HepG2 (cell line): ENCODE measurements around the gene ITGAE. TPM values are rescaled to one million over a fixed set of nuclear protein-coding genes. Genes with fewer than 3 reads are reported as not detected.

Source experiments
- ATAC-seq: fragments of 200-7000 bp; cut with Tn5 transposase; 3 replicates; pipeline ENCODE4 v1.9.1; 2020; ENCODE audit warnings: mild to moderate bottlenecking, moderate library complexity
- BruUV-seq: library from RNA; stranded (reverse); fragments of 400-500 nt; replicated peaks from 2 replicates; lab custom pipeline; 2021; lab: Mats Ljungman, UMichigan
- CTCF ChIA-PET: fragments of 300-600 bp; formaldehyde crosslinking; extraction: SDS; loops from one replicate; lab custom pipeline; 2021; ENCODE audit warnings: low total read pairs, inconsistent platforms, low intra/inter-chr PET ratio; lab: Yijun Ruan, JAX
- POLR2A ChIA-PET: fragments of 350-600 bp; sonication (Branson Sonifier 250); formaldehyde crosslinking; loops from one replicate; lab custom pipeline; 2020; ENCODE audit warnings: antibody characterized with exemption, inconsistent platforms; lab: Yijun Ruan, JAX
- DNase-seq: peaks from one replicate; pipeline ENCODE4 v3.0.0-alpha.2; 2015; ENCODE audit warnings: low spot score
- FAIRE-seq: peaks from 3 replicates; lab custom pipeline; 2011; peaks lifted over from hg19 to GRCh38; lab: Jason Lieb, UNC
- H2AFZ ChIP-seq: one replicate; pipeline ENCODE4 v1.6.1; 2011; ENCODE audit warnings: low read length, inconsistent platforms
- H3K27ac ChIP-seq: fragments of 300-600 bp; 3 replicates; pipeline ENCODE4 v1.8.0; 2011; ENCODE audit warnings: mixed run types, mild to moderate bottlenecking, mixed read lengths, low read length, inconsistent platforms; ENCODE audit not compliant: insufficient read depth; ENCODE audit errors: extremely low read length
- H3K27me3 ChIP-seq, 2 experiments: fragments of 200-600 bp in 1 of 2; 2 replicates in 1 of 2; 3 replicates in 1 of 2; pipeline versions ENCODE4 v1.6.0 to v1.8.0; 2011; ENCODE audit warnings: low read length in 2 of 2, mild to moderate bottlenecking in 2 of 2, moderate library complexity in 2 of 2, inconsistent platforms in 1 of 2; ENCODE audit not compliant: insufficient read depth in 2 of 2, control insufficient read depth in 1 of 2
- H3K36me3 ChIP-seq, 2 experiments: fragments of 200-600 bp in 1 of 2; replicated peaks in 1 of 2; 2 replicates in 1 of 2; 3 replicates in 1 of 2; pipeline versions ENCODE4 v1.5.1 to v1.8.0; 2011; ENCODE audit warnings: low read length in 2 of 2, inconsistent platforms in 1 of 2; ENCODE audit not compliant: insufficient read depth in 2 of 2, control insufficient read depth in 1 of 2
- H3K4me1 ChIP-seq: 2 replicates; pipeline ENCODE4 v1.5.1; 2012; ENCODE audit warnings: low read length, inconsistent platforms; ENCODE audit not compliant: insufficient read depth
- H3K4me2 ChIP-seq: 2 replicates; pipeline ENCODE4 v1.6.0; 2011; ENCODE audit warnings: low read depth, low read length, inconsistent platforms
- H3K4me3 ChIP-seq, 3 experiments: fragments of 200-600 bp in 1 of 3; sonication (generic), shearing (Covaris generic) in 1 of 3; replicated peaks in 1 of 3; 2 replicates each; pipeline ENCODE4 v1.5.1; 2011 to 2016; ENCODE audit warnings: low read length in 3 of 3, inconsistent platforms in 2 of 3, low read depth in 2 of 3, mild to moderate bottlenecking in 2 of 3, control low read depth in 1 of 3, mixed read lengths in 1 of 3; ENCODE audit not compliant: insufficient read depth in 1 of 3
- H3K79me2 ChIP-seq: one replicate; pipeline ENCODE4 v1.6.1; 2011; ENCODE audit warnings: low read length, inconsistent platforms; ENCODE audit not compliant: insufficient read depth
- H3K9ac ChIP-seq: 2 replicates; pipeline ENCODE4 v1.6.0; 2011; ENCODE audit warnings: mild to moderate bottlenecking, low read depth, low read length, inconsistent platforms; ENCODE audit not compliant: insufficient read depth
- H3K9me3 ChIP-seq: 2 replicates; pipeline ENCODE4 v1.5.1; 2012; ENCODE audit warnings: mild to moderate bottlenecking, low read length
- H4K20me1 ChIP-seq: 2 replicates; pipeline ENCODE4 v1.6.0; 2011; ENCODE audit warnings: inconsistent platforms, mild to moderate bottlenecking, low read length, moderate library complexity; ENCODE audit not compliant: insufficient read depth
- CEBPG ChIP-seq: IDR thresholded peaks from 2 replicates; pipeline ENCODE4 v1.6.1; 2016
- MLLT10 ChIP-seq: sonication (generic); formaldehyde crosslinking; IDR thresholded peaks from 2 replicates; pipeline ENCODE4 v1.4.0; 2020; ENCODE audit warnings: missing genetic modification reagents
- NR3C1 ChIP-seq: sonication (generic); formaldehyde crosslinking; IDR thresholded peaks from 2 replicates; pipeline ENCODE4 v1.4.0; 2020; ENCODE audit warnings: missing genetic modification reagents
- PTBP1 ChIP-seq: fragments of 200-400 bp; formaldehyde crosslinking; IDR thresholded peaks from 2 replicates; pipeline ENCODE4 v1.6.1; 2018; ENCODE audit warnings: low read length, low read depth; ENCODE audit not compliant: poor library complexity, severe bottlenecking
- ZNF333 ChIP-seq: sonication (generic); formaldehyde crosslinking; IDR thresholded peaks from 2 replicates; pipeline ENCODE4 v1.4.0; 2020; ENCODE audit warnings: mild to moderate bottlenecking, missing genetic modification reagents, borderline replicate concordance
- ZNF570 ChIP-seq: sonication (generic); formaldehyde crosslinking; IDR thresholded peaks from 2 replicates; pipeline ENCODE4 v1.4.0; 2020; ENCODE audit warnings: mild to moderate bottlenecking, missing genetic modification reagents, borderline replicate concordance
- WGBS: methylation state at CpG from one replicate; pipeline ENCODE4 v1.1.6; 2017; ENCODE audit warnings: low lambda C conversion rate; 5-methylcytosine and 5-hydroxymethylcytosine counted together
- in situ Hi-C: cut with HindIII; loops from 2 replicates; pipeline ENCODE4 v1.10.0; 2017; ENCODE audit warnings: low pct_unique_long_range_greater_than_20kb; ENCODE audit not compliant: extremely low pct_ligation_motif_present
- intact Hi-C: fragments of 100-400 bp; cut with micrococcal nuclease; formaldehyde crosslinking; loops from one replicate; pipeline ENCODE4 v1.10.0; 2022; ENCODE audit not compliant: unreplicated experiment
- polyA plus RNA-seq, 8 experiments: library from polyadenylated mRNA; depleted of rRNA in 3 of 8; stranded (reverse) in 7 of 8; unstranded in 1 of 8; fragments of >200 nt; fragmentation: Illumina TruSeq in 4 of 8; extraction: Trizol in 4 of 8; gene quantifications; 2 replicates each; pipeline versions ENCODE4 v1.2.1 to v1.2.3, GENCODE V29; 2011 to 2016; ENCODE audit warnings: low read depth in 4 of 8, missing spikeins in 1 of 8, mixed read lengths in 1 of 8; ENCODE audit not compliant: insufficient read depth in 1 of 8
- total RNA-seq, 5 experiments: library from RNA; depleted of rRNA; stranded (reverse); fragments of >200 nt; fragmentation: Illumina TruSeq; extraction: Trizol; gene quantifications; 2 replicates each; pipeline ENCODE4 v1.2.3, GENCODE V29; 2016; ENCODE audit warnings: low read depth in 1 of 5
- TF ChIP-seq, protein P1 (sequence below): sonication (generic); formaldehyde crosslinking; IDR thresholded peaks from 2 replicates; pipeline ENCODE4 v1.5.0; 2020; ENCODE audit warnings: mild to moderate bottlenecking, missing genetic modification reagents, borderline replicate concordance

ITGAE gene
- total and polyA plus RNA-seq, 2 of the 13 experiments (the other 11 are each of a cell fraction or from before 2014, with no cell fraction given) = 42.3 to 49.0 TPM

DNA sequence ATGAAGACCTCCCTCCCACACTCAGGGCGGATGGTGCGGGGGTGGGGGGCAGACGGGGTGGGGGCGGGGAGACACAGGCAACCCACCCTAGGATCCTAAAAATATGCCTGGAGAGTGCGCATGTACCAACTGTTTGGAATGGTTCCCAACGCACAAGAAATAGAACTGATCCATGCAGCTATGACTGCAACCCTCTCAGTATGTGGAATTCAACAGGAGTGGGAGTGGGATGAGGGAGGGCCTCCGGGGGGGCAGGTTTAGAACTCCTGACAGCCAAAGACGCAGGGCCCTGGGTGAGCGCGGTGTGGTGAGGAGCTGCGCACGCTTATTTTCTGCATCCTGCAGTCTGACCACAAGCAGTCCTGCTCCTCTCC is 103.9 kb downstream of the ITGAE start:
- CTCF ChIA-PET = no interaction called here
- H3K9ac ChIP-seq = no peak overlapping the region
- H3K4me1 ChIP-seq = peaks cover 17% of the 10 kb centered on the region
- intact Hi-C loops (no loop called here), in situ Hi-C loops (no loop called here)
- H3K79me2 ChIP-seq = no peaks in the 10 kb centered on the region
- no peaks in the 10 kb centered on the region for H3K36me3 ChIP-seq
- ATAC-seq = no peak
- no TSS peak for BruUV-seq
- POLR2A ChIA-PET = no interaction called here
- peaks cover 12% of the 10 kb centered on the region for H3K9me3 ChIP-seq
- H3K4me3 ChIP-seq = no peak overlapping the region
- TF ChIP-seq ZNF570 (CRISPR knock-in tag) (no peak), CEBPG (CRISPR knock-in tag) (no peak), ZNF333 (CRISPR knock-in tag) (no peak), PTBP1 (no peak), NR3C1 (CRISPR knock-in tag) (no peak), MLLT10 (CRISPR knock-in tag) (no peak)
- TF ChIP-seq, protein P1, sequence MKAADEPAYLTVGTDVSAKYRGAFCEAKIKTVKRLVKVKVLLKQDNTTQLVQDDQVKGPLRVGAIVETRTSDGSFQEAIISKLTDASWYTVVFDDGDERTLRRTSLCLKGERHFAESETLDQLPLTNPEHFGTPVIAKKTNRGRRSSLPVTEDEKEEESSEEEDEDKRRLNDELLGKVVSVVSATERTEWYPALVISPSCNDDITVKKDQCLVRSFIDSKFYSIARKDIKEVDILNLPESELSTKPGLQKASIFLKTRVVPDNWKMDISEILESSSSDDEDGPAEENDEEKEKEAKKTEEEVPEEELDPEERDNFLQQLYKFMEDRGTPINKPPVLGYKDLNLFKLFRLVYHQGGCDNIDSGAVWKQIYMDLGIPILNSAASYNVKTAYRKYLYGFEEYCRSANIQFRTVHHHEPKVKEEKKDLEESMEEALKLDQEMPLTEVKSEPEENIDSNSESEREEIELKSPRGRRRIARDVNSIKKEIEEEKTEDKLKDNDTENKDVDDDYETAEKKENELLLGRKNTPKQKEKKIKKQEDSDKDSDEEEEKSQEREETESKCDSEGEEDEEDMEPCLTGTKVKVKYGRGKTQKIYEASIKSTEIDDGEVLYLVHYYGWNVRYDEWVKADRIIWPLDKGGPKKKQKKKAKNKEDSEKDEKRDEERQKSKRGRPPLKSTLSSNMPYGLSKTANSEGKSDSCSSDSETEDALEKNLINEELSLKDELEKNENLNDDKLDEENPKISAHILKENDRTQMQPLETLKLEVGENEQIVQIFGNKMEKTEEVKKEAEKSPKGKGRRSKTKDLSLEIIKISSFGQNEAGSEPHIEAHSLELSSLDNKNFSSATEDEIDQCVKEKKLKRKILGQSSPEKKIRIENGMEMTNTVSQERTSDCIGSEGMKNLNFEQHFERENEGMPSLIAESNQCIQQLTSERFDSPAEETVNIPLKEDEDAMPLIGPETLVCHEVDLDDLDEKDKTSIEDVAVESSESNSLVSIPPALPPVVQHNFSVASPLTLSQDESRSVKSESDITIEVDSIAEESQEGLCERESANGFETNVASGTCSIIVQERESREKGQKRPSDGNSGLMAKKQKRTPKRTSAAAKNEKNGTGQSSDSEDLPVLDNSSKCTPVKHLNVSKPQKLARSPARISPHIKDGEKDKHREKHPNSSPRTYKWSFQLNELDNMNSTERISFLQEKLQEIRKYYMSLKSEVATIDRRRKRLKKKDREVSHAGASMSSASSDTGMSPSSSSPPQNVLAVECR = no peak
- H2AFZ ChIP-seq = no peak overlapping the region
- no peak for FAIRE-seq
- WGBS = 59% methylated on average over 12 of the region's 12 CpGs
- no peak for DNase-seq
- H3K27me3 ChIP-seq = peaks cover 0 to 35% of the 10 kb centered on the region in 2 experiments; a peak in 2 of 5 replicates
- no peaks in the 10 kb centered on the region for H4K20me1 ChIP-seq
- H3K27ac ChIP-seq = no peak overlapping the region
- no peak overlapping the region for H3K4me2 ChIP-seq
